NK-92 treated with Interleukin-12 subunit alpha and Interleukin-12 subunit beta, amount 100 ng/mL, for 24 hours (cell line): ENCODE data around the gene AMMECR1L.
"Not testable (repeated sequence)": the region's sequence is repeated elsewhere in the genome, so short reads cannot be mapped to it uniquely, and the experiment has no call there.

Experiments
- DNase-seq: peaks from one replicate; lab custom pipeline; 2025; lab: John Stamatoyannopoulos, UW

AMMECR1L gene

GRCh38 chr2:127887082-127887775, 1.5 kb upstream of the AMMECR1L start:
- DNase-seq, result no peak

GRCh38 chr2:127886593-127886935, 808 bp upstream of the AMMECR1L start:
- DNase-seq, result not testable (repeated sequence)

GRCh38 chr2:127884861-127885740, 655 bp downstream of the AMMECR1L start:
- DNase-seq, result not testable (repeated sequence)

- no peak for DNase-seq
Measured at GRCh38 chr2:127884436-127884835, 1.3 kb downstream of the AMMECR1L start.

- no peak for DNase-seq
Measured at GRCh38 chr2:127879899-127880298, 5.9 kb downstream of the AMMECR1L start.

GRCh38 chr2:127877626-127878025, 8.1 kb downstream of the AMMECR1L start:
- no peak for DNase-seq

- no peak for DNase-seq
Measured at GRCh38 chr2:127877136-127877535, 8.6 kb downstream of the AMMECR1L start.

- DNase-seq, result no peak
Measured at GRCh38 chr2:127874378-127875269, 11.1 kb downstream of the AMMECR1L start.

- no peak for DNase-seq
Measured at GRCh38 chr2:127873707-127874303, 12.0 kb downstream of the AMMECR1L start.

- DNase-seq, result no peak
Measured at GRCh38 chr2:127872354-127872753, 13.4 kb downstream of the AMMECR1L start.

- DNase-seq, result no peak
Measured at GRCh38 chr2:127865926-127866325, 19.8 kb downstream of the AMMECR1L start.

- DNase-seq, result no peak
Measured at GRCh38 chr2:127864877-127865276, 20.9 kb downstream of the AMMECR1L start.

GRCh38 chr2:127862228-127862627, 23.5 kb downstream of the AMMECR1L start:
- no peak for DNase-seq

GRCh38 chr2:127860130-127860529, 25.6 kb downstream of the AMMECR1L start:
- DNase-seq, result no peak

- DNase-seq, result no peak
Measured at GRCh38 chr2:127859712-127860085, 26.1 kb downstream of the AMMECR1L start.

- DNase-seq, result peak; percentile 5
Measured at GRCh38 chr2:127857265-127857808, 28.4 kb downstream of the AMMECR1L start.

GRCh38 chr2:127853671-127854070, 32.1 kb downstream of the AMMECR1L start:
- DNase-seq, result no peak

GRCh38 chr2:127852388-127852787, 33.4 kb downstream of the AMMECR1L start:
- DNase-seq, result no peak

- DNase-seq, result no peak
Measured at GRCh38 chr2:127847931-127848330, 37.8 kb downstream of the AMMECR1L start.

GRCh38 chr2:127844973-127845372, 40.8 kb downstream of the AMMECR1L start:
- no peak for DNase-seq

- no peak for DNase-seq
Measured at GRCh38 chr2:127843677-127844076, 42.1 kb downstream of the AMMECR1L start.
